HG03139 (cell line): ENCODE data around the gene CPB2.

Source experiments
- ATAC-seq: cut with Tn5 transposase; IDR thresholded peaks from one replicate; pipeline ENCODE4 v1.9.1; 2021; ENCODE audit not compliant: unreplicated experiment

Gene CPB2

GRCh38 chr13:46104868-46105267 lies at the start of gene CPB2:
Gene CPB2, minus strand, starts transcription at chr13:46105033. Its CDS starts 24 bp downstream, at chr13:46105009.
- ATAC-seq = no peak

GRCh38 chr13:46154136-46154801 lies 49.4 kb upstream of the CPB2 start:
- ATAC-seq = no peak

- ATAC-seq = no peak
These were observed 47.9 kb upstream of the CPB2 start for GRCh38 chr13:46152627-46153328.

- ATAC-seq = no peak
These were observed 45.4 kb upstream of the CPB2 start for GRCh38 chr13:46150134-46150693.

GRCh38 chr13:46149272-46150133 lies 44.7 kb upstream of the CPB2 start:
- ATAC-seq = no peak

- ATAC-seq = no peak
These were observed 42.1 kb upstream of the CPB2 start for GRCh38 chr13:46146898-46147297.

GRCh38 chr13:46145950-46146349 lies 41.1 kb upstream of the CPB2 start:
- ATAC-seq = no peak

GRCh38 chr13:46145135-46145534 lies 40.3 kb upstream of the CPB2 start:
- ATAC-seq = no peak

GRCh38 chr13:46143184-46143701 lies 38.4 kb upstream of the CPB2 start:
- ATAC-seq = no peak

GRCh38 chr13:46142776-46143175 lies 37.9 kb upstream of the CPB2 start:
- no peak for ATAC-seq

GRCh38 chr13:46140044-46140443 lies 35.2 kb upstream of the CPB2 start:
- ATAC-seq = no peak

- no peak for ATAC-seq
These were observed 32.9 kb upstream of the CPB2 start for GRCh38 chr13:46137627-46138317.

GRCh38 chr13:46136688-46137087 lies 31.9 kb upstream of the CPB2 start:
- ATAC-seq = no peak

GRCh38 chr13:46134961-46135522 lies 30.2 kb upstream of the CPB2 start:
- no peak for ATAC-seq

GRCh38 chr13:46134494-46134893 lies 29.7 kb upstream of the CPB2 start:
- no peak for ATAC-seq

GRCh38 chr13:46132109-46132508 lies 27.3 kb upstream of the CPB2 start:
- ATAC-seq = no peak

GRCh38 chr13:46131705-46132104 lies 26.9 kb upstream of the CPB2 start:
- no peak for ATAC-seq

GRCh38 chr13:46129955-46130618 lies 25.3 kb upstream of the CPB2 start:
- ATAC-seq = no peak

GRCh38 chr13:46129124-46129523 lies 24.3 kb upstream of the CPB2 start:
- ATAC-seq = no peak
